BLaER1 treated with 17β-estradiol and CSF1 and Interleukin-3, amounts not matched to agents 10 nM and 100 nM (cell line): ENCODE measurements around the gene IGSF21.
"Not testable (repeated sequence)": the region's sequence is repeated elsewhere in the genome, so short reads cannot be mapped to it uniquely, and the experiment has no call there.

Source experiments
- H3K27ac ChIP-seq, 11 experiments: shearing (Covaris generic); formaldehyde crosslinking; 2 replicates each; pipeline ENCODE4 v1.8.1; 2022
- H3K27me3 ChIP-seq, 11 experiments: shearing (Covaris generic); formaldehyde crosslinking; 2 replicates each; pipeline ENCODE4 v1.8.1; 2022
- H3K36me3 ChIP-seq, 11 experiments: shearing (Covaris generic); formaldehyde crosslinking; 2 replicates each; pipeline ENCODE4 v1.8.1; 2022
- H3K4me1 ChIP-seq, 10 experiments: shearing (Covaris generic); formaldehyde crosslinking; 2 replicates each; pipeline ENCODE4 v1.8.1; 2022
- H3K4me2 ChIP-seq, 11 experiments: shearing (Covaris generic); formaldehyde crosslinking; 2 replicates each; pipeline ENCODE4 v1.8.1; 2022
- H3K4me3 ChIP-seq, 10 experiments: shearing (Covaris generic); formaldehyde crosslinking; 2 replicates each; pipeline ENCODE4 v1.8.1; 2022
- H3K9ac ChIP-seq, 11 experiments: shearing (Covaris generic); formaldehyde crosslinking; 2 replicates each; pipeline ENCODE4 v1.8.1; 2022
- H3K9me3 ChIP-seq, 11 experiments: shearing (Covaris generic); formaldehyde crosslinking; replicated peaks in 1 of 11; 2 replicates each; pipeline ENCODE4 v1.8.1; 2022
- H4K20me1 ChIP-seq, 11 experiments: shearing (Covaris generic); formaldehyde crosslinking; 2 replicates each; pipeline ENCODE4 v1.8.1; 2022
- Cebpa-rat ChIP-seq, 11 experiments: shearing (Covaris generic); IDR thresholded peaks; 2 replicates each; pipeline ENCODE4 v1.8.1; 2022

IGSF21 gene

GRCh38 chr1:18154430-18155194 lies 47.0 kb downstream of the IGSF21 start:
- no peak overlapping the region for H3K4me2 ChIP-seq
- no peaks in the 10 kb centered on the region for H3K27me3 ChIP-seq

DNA sequence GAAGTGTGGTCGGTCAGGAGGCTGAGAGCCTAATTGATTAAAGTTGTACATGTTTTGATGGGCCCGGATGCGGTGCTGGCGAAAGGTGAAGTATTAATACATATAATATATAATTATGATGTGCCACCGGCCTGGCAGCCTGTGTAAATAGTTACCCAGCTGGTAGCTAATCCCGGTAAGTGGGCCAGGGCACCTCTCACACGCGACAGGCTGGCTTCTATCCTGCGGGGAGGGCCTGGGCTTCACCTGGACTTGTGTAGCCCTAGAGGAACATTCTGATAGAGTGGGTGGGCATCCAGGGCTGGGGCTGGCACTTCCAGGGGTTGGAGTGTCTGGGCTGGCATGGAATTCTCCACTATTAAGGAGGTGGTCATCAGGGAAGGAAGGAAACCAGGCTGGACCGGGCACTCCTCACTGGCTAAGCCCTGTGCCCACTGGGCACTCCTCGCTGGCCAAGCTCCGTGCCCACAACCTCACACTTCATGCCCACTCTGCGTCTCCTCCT lies 48.3 kb downstream of the IGSF21 start:
- H3K27me3 ChIP-seq, result no peaks in the 10 kb centered on the region

More at GRCh38 chr1:18154430-18155194, 47.0 kb downstream of the IGSF21 start:
- Histone ChIP-seq H4K20me1 (no peaks in the 10 kb centered on the region), H3K9ac (no peak overlapping the region), H3K4me1 (peaks cover 0 to 25% (median 0%) of the 10 kb centered on the region in 10 experiments; a peak in 6 of 20 replicates), H3K9me3 (no peaks in the 10 kb centered on the region), H3K36me3 (no peaks in the 10 kb centered on the region), H3K27ac (no peak overlapping the region), H3K4me3 (no peak overlapping the region)
- no peak for TF ChIP-seq Cebpa-rat (IDR thresholded peaks at IDR 0.05)

DNA sequence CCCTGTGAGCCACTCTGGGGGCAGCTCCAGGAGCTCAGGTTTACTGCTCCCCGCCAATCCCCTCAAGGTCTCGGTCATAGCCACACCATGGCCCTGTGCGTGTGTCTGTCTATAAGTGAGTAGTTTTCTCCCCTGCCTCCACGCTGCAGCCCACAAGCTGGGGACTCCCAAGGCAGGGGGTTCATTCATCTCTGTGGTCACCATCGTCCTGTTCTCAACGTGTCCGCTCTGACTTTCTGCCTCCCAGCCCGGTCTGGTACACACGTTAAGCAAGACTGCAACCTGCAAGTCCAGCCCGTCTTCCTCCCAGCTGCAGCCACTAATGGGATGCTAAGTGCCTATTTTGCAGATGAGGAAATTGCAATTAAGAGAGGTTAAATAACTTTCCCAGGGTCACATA lies 49.8 kb downstream of the IGSF21 start:
- no peaks in the 10 kb centered on the region for H3K36me3 ChIP-seq
- no peaks in the 10 kb centered on the region for H3K9me3 ChIP-seq
- TF ChIP-seq Cebpa-rat (IDR thresholded peaks at IDR 0.05), result no peak
- no peak overlapping the region for H3K4me2 ChIP-seq
- H3K9ac ChIP-seq, result no peak overlapping the region
- H3K4me1 ChIP-seq, result peaks cover 0 to 50% (median 6%) of the 10 kb centered on the region in 10 experiments; a peak in 10 of 20 replicates
- H3K27me3 ChIP-seq, result no peaks in the 10 kb centered on the region
- H3K4me3 ChIP-seq, result no peak overlapping the region
- no peaks in the 10 kb centered on the region for H4K20me1 ChIP-seq
- H3K27ac ChIP-seq, result no peak overlapping the region; a peak in 1 of 22 replicates

More for the DNA sequence above, 48.3 kb downstream of the IGSF21 start:
- Histone ChIP-seq H3K9ac (no peak overlapping the region), H3K4me2 (no peak overlapping the region), H3K27ac (no peak overlapping the region), H3K4me3 (no peak overlapping the region), H4K20me1 (no peaks in the 10 kb centered on the region), H3K4me1 (peaks cover 0 to 35% (median 6%) of the 10 kb centered on the region in 10 experiments; a peak in 10 of 20 replicates), H3K9me3 (no peaks in the 10 kb centered on the region), H3K36me3 (no peaks in the 10 kb centered on the region)
- no peak for TF ChIP-seq Cebpa-rat (IDR thresholded peaks at IDR 0.05)

DNA sequence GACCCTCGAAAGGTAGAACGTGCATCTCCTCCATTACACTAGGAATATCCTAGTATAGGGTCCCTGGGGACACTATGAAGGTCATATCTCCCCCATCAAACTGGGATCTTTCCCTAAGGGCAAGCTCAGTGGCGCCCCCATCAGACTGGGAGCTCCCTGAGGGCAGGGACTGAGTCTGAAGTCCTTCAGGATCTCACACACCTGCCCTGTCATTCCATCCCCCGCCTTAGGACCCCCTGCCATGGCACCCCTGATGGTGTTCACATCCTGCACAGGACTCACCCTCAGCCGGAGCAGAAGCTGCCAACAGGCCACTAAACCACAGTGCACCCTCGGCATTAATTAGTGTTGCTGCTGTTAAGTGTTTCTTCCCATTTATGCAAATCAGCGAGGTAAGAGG lies 50.4 kb downstream of the IGSF21 start:
- no peaks in the 10 kb centered on the region for H3K9me3 ChIP-seq
- H3K27ac ChIP-seq, result no peak overlapping the region
- no peaks in the 10 kb centered on the region for H3K36me3 ChIP-seq
- H3K9ac ChIP-seq, result no peak overlapping the region
- no peak for TF ChIP-seq Cebpa-rat (IDR thresholded peaks at IDR 0.05)
- no peaks in the 10 kb centered on the region for H4K20me1 ChIP-seq
- peaks cover 0 to 56% (median 6%) of the 10 kb centered on the region in 10 experiments; a peak in 10 of 20 replicates for H3K4me1 ChIP-seq
- H3K4me3 ChIP-seq, result no peak overlapping the region
- peak overlapping the region in 2 of 11 experiments; percentile 12 to 20; a peak in 2 of 22 replicates for H3K4me2 ChIP-seq
- H3K27me3 ChIP-seq, result no peaks in the 10 kb centered on the region

GRCh38 chr1:18158714-18159113 lies 51.1 kb downstream of the IGSF21 start:
- Histone ChIP-seq H3K9me3 (no peaks in the 10 kb centered on the region), H4K20me1 (no peaks in the 10 kb centered on the region), H3K27ac (no peak overlapping the region; a peak in 1 of 22 replicates), H3K4me3 (no peak overlapping the region), H3K4me1 (peaks cover 0 to 63% (median 6%) of the 10 kb centered on the region in 10 experiments; a peak in 10 of 20 replicates), H3K4me2 (peak overlapping the region in 2 of 11 experiments; percentile 72 to 80; a peak in 4 of 22 replicates), H3K9ac (no peak overlapping the region), H3K36me3 (no peaks in the 10 kb centered on the region), H3K27me3 (no peaks in the 10 kb centered on the region)
- TF ChIP-seq Cebpa-rat (IDR thresholded peaks at IDR 0.05), result no peak

DNA sequence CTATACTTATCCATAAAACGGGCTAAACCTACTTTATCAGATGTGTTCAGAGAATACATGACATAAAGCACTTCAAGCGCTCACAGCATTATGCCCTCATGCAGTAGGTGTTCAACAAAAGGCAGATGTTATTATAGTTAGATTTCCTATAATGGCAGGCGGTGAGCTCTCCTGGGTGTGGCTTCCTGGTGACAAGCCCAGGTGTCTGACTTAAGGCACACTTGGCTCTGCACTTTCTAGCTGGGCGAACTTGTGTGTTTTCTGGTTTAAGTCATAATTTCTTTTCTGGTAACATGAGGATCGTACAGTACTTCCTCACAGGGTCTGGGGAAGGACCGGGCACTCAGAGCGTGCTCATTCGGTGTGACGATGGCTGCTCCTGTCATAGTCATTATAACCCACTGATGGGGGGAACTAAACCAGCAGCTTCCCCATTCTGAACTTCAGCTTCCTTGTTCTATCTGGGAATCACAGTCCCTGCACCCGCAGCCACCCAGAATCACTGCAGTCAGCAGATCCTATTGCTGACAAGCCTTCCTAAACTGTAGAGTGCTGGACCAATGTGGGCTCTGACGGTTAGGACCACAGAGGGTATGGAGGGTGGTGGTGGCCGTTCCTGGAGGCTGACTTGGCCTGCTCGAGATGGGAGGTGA lies 52.8 kb downstream of the IGSF21 start:
- Histone ChIP-seq H3K4me3 (no peak overlapping the region), H3K4me2 (peak overlapping the region in 6 of 11 experiments; percentile 6 to 86 (median 63); a peak in 11 of 22 replicates), H3K9ac (peak overlapping the region in 4 of 11 experiments; percentile 32 to 74 (median 64); a peak in 7 of 22 replicates), H3K36me3 (no peaks in the 10 kb centered on the region), H3K9me3 (no peaks in the 10 kb centered on the region), H3K27me3 (no peaks in the 10 kb centered on the region), H4K20me1 (no peaks in the 10 kb centered on the region), H3K4me1 (peaks cover 0 to 71% (median 10%) of the 10 kb centered on the region in 10 experiments; a peak in 11 of 20 replicates), H3K27ac (peak overlapping the region in 4 of 11 experiments; percentile 55 to 86 (median 79); a peak in 8 of 22 replicates)
- no peak for TF ChIP-seq Cebpa-rat (IDR thresholded peaks at IDR 0.05)

- TF ChIP-seq Cebpa-rat (IDR thresholded peaks at IDR 0.05), result no peak
Observed at GRCh38 chr1:18161690-18162089, 54.1 kb downstream of the IGSF21 start.

DNA sequence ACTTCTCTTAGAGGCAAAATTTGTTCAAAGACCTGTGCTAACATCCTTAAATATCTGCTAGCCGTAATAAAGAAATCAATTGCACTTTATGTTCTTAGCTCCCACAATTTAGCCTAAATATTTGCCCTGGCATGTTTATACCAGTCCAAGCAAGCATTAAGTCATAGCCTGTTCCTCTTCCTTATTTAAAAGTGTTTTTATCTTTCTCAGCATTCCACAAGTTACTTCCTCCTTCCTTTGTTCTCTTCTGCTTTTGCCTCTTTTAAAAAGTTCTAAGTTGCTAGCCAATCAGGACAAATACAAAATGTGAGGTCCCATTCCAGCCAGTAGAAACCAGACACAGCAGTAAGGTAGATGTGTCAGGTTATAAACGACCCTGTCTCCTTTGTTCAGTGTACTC lies 58.0 kb downstream of the IGSF21 start:
- H3K4me3 ChIP-seq, H4K20me1 ChIP-seq, H3K36me3 ChIP-seq, H3K27me3 ChIP-seq, H3K9me3 ChIP-seq: not testable (repeated sequence)
- Histone ChIP-seq H3K4me1 (peaks cover 0 to 75% (median 13%) of the 10 kb centered on the region in 10 experiments; a peak in 11 of 20 replicates), H3K27ac (peak overlapping the region in 8 of 11 experiments; percentile 16 to 87 (median 69); a peak in 14 of 22 replicates), H3K9ac (peak overlapping the region in 4 of 11 experiments; percentile 42 to 72 (median 58); a peak in 8 of 22 replicates), H3K4me2 (peak overlapping the region in 7 of 11 experiments; percentile 19 to 89 (median 65); a peak in 12 of 22 replicates)

More at GRCh38 chr1:18161690-18162089, 54.1 kb downstream of the IGSF21 start:
- H3K27ac ChIP-seq, result peak overlapping the region in 3 of 11 experiments; percentile 69 to 77 (median 71); a peak in 3 of 22 replicates
- H3K9me3 ChIP-seq, result no peaks in the 10 kb centered on the region
- peak overlapping the region in 1 of 11 experiments; percentile 12; a peak in 1 of 22 replicates for H3K9ac ChIP-seq
- H3K36me3 ChIP-seq, result no peaks in the 10 kb centered on the region
- H3K4me1 ChIP-seq, result peaks cover 0 to 82% (median 17%) of the 10 kb centered on the region in 10 experiments; a peak in 11 of 20 replicates
- H3K4me2 ChIP-seq, result peak overlapping the region in 3 of 11 experiments; percentile 74 to 86 (median 83); a peak in 6 of 22 replicates
- no peak overlapping the region for H3K4me3 ChIP-seq
- no peaks in the 10 kb centered on the region; a peak in 1 of 22 replicates for H4K20me1 ChIP-seq
- no peaks in the 10 kb centered on the region for H3K27me3 ChIP-seq
